Measurements from ENCODE around the gene GULP1.

Gene GULP1

DNA sequence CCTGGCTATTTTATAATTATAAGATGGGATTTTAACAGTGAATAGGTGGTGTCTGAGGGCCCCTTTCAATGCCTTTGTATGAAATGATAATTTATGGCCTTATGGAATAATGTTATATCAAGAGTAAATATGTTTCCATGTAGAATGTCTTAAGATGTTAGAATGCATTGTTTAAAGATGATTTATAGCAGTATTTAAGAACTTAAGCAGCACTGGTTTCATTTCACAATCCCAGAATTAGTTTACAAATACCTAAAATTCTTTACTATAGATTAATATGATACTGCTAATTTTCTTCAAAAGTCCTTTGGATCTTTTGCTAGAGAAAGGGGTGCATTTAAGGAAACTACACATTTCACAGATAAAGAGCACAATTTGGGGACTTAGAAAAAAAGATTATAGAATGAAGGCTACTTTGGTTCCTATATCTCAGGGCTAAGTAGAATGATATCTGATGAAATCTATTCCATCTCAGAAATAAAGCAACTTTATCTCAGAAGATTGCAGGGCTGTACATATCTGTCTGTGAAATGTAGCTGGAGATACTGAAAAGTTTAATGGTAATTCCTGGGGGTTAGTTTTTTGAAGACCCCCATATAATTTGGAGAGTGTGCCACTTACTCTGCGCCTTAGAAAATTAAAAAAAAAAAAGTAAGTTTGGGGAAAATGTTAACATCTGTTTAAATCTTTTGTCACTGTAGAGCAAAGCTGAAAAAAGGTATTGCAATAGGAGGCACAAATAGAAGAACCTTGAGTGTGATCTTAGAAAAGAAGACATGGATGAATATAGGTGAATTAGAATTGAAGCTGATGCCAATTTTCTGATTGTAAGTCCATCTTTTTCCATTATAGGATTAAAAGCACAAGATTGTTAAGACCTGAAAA lies 123.4 kb downstream of the GULP1 start:
- in situ Hi-C loops (cut with HindIII; ENCODE audit: low sequenced_read_pairs) = no loop called here

- in situ Hi-C loops (cut with HindIII; ENCODE audit: low sequenced_read_pairs) = no loop called here
Observed at GRCh38 chr2:188415754-188416083, 124.0 kb downstream of the GULP1 start.

DNA sequence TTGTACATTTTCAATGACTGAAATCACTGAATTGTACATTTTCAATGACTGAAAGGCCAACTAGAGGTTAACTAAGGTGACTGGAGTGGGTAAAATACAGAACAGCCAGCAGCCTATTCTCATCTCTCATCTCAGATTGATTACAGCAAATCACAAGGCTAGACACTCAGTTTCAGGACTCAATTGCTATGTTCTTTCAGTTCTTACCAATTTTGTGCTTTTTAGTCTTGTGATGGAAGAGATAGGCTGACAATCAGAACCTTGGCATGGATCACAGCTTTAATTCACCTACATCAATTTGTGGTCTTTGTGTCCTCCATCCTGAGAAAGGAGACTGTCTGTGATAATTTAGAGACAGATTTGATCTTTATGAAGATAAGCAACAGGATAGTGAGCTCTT lies 124.7 kb downstream of the GULP1 start:
- in situ Hi-C loops (cut with HindIII; ENCODE audit: low sequenced_read_pairs) = no loop called here

DNA sequence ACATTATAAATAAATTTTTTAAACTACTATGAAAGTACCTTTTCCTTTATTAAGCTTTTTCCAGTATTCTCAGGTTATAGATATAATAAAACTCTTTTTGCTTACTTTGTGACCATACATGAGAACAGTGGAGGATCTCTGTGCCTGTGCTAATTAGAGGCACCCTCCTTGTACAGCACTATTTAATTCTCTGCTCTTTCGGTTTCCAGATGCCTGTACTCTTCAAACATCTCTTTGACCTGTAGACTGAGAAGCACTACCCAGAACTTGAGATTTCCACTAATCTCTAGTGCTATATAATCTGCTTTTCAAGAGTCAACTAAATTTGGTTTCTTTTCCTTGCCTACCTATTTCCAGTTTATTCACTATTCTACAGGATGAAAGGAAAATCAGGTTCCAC lies 131.1 kb downstream of the GULP1 start:
- in situ Hi-C loops (cut with HindIII; ENCODE audit: low sequenced_read_pairs) = no loop called here

GRCh38 chr2:188425266-188425665 lies 133.6 kb downstream of the GULP1 start:
- in situ Hi-C loops (cut with HindIII; ENCODE audit: low sequenced_read_pairs) = no loop called here

DNA sequence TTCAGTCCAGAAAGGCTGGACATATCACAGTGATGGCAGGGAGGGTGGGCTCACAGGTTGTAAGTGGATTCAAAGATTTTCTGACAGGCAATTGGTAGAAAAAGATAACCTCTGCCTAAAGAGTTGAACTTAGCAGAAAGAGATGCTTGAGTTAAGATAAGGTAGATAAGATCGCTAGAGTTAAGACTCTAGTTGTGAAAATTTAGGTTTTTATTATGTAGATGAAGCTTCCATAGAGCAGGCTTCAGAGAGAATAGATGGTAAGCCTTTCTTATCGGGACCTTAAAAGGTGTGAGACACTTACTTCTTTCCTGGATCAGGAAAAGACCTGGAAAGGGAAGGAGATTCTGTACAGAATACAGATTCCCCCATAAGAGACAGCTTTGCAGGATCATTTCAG lies 134.4 kb downstream of the GULP1 start:
- in situ Hi-C loops (cut with HindIII; ENCODE audit: low sequenced_read_pairs) = no loop called here

GRCh38 chr2:188430705-188431104 lies 139.0 kb downstream of the GULP1 start:
- in situ Hi-C loops (cut with HindIII; ENCODE audit: low sequenced_read_pairs) = no loop called here

GRCh38 chr2:188434018-188434417 lies 142.3 kb downstream of the GULP1 start:
- in situ Hi-C loops (cut with HindIII; ENCODE audit: low sequenced_read_pairs) = no loop called here

GRCh38 chr2:188435115-188435514 lies 143.4 kb downstream of the GULP1 start:
- in situ Hi-C loops (cut with HindIII; ENCODE audit: low sequenced_read_pairs) = no loop called here

DNA sequence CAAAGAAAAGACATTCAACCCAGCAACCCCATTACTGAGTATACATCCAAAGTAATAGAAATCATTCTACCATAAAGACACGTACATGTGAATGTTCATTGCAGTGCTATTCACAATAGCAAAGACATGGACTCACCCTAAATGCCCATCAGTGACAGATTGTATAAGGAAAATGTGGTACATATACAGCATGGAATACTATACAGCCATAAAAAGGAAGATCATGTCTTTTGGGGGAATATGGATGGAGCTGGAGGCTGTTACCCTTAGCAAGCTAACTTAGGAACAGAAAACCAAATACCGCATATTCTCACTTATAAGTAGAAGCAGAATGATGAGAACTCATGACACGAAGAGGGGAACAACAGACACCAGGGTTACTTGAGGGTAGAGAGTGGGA lies 145.9 kb downstream of the GULP1 start:
- in situ Hi-C loops (cut with HindIII; ENCODE audit: low sequenced_read_pairs) = no loop called here

- in situ Hi-C loops (cut with HindIII; ENCODE audit: low sequenced_read_pairs) = no loop called here
Observed at GRCh38 chr2:188439986-188440385, 148.3 kb downstream of the GULP1 start.

DNA sequence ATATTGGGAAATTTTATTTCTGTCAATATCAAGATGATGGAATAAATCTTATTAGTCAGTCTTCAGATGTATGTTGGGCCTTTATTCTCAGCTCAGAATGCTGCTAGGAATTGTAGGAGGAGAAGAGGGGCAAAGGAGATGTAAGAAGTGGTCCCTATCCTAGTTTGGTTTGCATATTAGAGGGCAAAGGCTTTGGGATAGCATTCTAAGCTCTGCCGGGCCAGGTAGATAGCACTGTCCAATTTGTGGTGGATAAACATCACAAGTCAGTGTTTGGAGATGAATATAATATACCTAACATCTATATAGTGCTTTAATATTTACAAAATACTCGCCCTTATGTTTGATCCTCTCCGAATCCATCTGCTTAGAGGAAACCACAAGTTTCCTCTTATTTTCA lies 149.2 kb downstream of the GULP1 start:
- in situ Hi-C loops (cut with HindIII; ENCODE audit: low sequenced_read_pairs) = no loop called here

DNA sequence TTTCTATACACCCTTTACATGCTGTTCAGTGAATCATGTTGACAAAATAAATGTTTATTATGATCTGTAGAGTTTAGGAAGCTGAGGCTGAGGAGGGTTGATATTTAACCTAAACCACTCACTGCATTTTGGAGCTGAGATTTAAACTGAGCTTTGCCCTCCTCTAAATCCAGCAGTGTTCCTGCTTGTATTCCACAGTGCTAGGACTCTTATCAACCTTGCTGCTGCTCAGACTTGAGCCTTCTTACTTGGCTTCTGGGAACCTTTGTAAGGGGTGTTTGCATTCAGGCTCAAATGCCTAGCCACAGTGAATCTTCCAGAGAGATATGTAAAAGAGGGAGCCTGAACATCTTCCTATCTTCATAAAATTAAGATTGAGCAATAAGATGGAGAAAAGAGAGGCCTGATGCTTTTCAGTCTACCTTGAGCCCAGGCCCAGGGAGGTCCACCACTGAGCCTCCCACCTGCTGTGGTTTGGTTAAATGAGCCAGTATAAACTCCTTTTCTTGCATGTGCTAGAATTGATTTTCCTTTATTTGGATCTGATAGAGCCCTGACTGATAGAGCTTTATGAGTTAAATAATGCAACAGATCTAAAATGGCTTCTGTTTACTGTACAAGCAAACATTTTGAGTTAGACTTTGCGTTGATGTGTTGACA lies 149.7 kb downstream of the GULP1 start:
- in situ Hi-C loops (cut with HindIII; ENCODE audit: low sequenced_read_pairs) = no loop called here

- in situ Hi-C loops (cut with HindIII; ENCODE audit: low sequenced_read_pairs) = no loop called here
Observed at GRCh38 chr2:188443207-188443606, 151.5 kb downstream of the GULP1 start.

- in situ Hi-C loops (cut with HindIII; ENCODE audit: low sequenced_read_pairs) = no loop called here
Observed at GRCh38 chr2:188444106-188444835, 152.6 kb downstream of the GULP1 start.

DNA sequence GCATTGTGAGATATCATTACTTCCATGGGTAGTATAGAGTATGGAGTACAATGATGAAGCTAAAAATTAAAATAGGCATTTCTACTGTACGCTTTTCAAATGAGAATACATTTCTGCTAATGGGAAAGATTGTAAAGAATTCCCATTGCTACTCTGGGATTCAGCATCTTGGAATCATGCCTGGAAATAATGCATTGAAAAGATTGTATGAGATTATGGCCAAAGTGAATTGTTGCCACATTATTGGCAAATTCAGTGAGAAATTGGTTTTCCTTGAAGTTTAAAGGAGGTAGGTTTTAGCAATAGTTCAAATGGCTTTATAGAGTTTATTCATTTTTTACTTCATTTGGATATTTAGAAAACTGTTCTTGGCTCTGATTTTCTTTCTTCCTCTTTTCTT lies 157.9 kb downstream of the GULP1 start:
- in situ Hi-C loops (cut with HindIII; ENCODE audit: low sequenced_read_pairs) = no loop called here

- in situ Hi-C loops (cut with HindIII; ENCODE audit: low sequenced_read_pairs) = no loop called here
Observed at GRCh38 chr2:188449971-188450370, 158.3 kb downstream of the GULP1 start.

DNA sequence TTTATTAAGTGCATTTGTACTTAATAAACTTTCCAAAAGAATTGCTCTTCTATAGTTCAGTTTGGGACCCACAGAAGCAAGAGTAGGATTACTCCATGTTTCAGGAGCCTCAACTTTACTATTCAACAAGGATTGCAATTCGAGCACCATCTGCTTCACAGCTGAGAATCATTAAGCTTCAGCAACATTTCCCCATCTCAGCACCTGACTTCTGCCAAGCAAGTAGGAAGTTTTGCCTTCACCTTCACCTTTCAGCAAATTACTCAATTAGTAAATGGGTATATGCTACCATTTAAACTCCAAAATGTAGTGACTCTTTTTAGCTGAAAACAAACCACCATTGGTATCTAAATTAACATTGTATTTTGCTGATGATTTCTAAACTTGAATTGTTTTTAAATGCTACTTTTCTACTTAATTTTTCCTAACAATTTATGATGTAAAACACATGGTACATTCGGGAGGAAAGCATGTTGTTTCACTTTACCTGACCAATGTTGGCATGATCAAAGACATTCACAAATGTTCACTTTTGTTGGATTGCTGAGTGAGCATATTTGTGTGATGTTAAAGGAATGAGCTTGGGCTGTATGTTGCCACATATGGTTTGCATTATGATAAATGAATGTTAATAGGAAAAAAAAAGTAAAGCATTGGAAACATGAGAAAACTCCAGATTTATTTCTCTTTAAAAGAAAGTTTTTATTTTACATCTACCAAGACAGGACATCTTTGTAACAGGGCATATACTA lies 159.2 kb downstream of the GULP1 start:
- in situ Hi-C loops (cut with HindIII; ENCODE audit: low sequenced_read_pairs) = no loop called here

- in situ Hi-C loops (cut with HindIII; ENCODE audit: low sequenced_read_pairs) = no loop called here
Observed at GRCh38 chr2:188452084-188452483, 160.4 kb downstream of the GULP1 start.

GRCh38 chr2:188456114-188456909 lies 164.6 kb downstream of the GULP1 start:
- in situ Hi-C loops (cut with HindIII; ENCODE audit: low sequenced_read_pairs) = no loop called here
